ENCODE results near the gene HECTD4. TPM values are rescaled to one million over a fixed set of nuclear protein-coding genes. Genes with fewer than 3 reads are reported as not detected.
"Not testable (repeated sequence)": the region's sequence is repeated elsewhere in the genome, so short reads cannot be mapped to it uniquely, and the experiment has no call there.

The HECTD4 gene
- total and polyA plus RNA-seq, 2 donors (not counting 1 experiment from before 2014, with no cell fraction given) = 46.4 to 92.2 TPM

DNA sequence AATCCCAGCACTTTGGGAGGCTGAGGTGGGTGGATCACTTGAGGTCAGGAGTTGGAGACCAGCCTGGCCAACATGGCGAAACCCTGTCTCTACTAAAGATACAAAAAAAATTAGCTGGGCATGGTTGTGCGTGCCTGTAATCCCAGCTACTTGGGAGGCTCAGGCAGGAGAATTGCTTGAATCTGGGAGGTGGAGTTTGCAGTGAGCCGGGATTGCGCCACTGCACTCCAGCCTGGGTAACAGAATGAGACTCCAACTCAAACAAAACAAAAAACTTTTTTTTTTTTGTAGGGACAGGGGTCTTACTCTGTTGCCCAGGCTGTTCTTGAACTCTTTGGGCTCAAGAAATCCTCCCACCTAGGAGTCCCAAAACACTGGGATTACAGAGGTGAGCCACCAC is 33.2 kb upstream of the HECTD4 start:
- POLR2A ChIA-PET; ATAC-seq (ENCODE audit: low read depth): not testable (repeated sequence)
- CTCF ChIA-PET = interaction anchor here (0.6 kb wide), 1 partner anchor 190 kb away, joined by 3 read pairs; no protein-coding TSS in a partner anchor

DNA sequence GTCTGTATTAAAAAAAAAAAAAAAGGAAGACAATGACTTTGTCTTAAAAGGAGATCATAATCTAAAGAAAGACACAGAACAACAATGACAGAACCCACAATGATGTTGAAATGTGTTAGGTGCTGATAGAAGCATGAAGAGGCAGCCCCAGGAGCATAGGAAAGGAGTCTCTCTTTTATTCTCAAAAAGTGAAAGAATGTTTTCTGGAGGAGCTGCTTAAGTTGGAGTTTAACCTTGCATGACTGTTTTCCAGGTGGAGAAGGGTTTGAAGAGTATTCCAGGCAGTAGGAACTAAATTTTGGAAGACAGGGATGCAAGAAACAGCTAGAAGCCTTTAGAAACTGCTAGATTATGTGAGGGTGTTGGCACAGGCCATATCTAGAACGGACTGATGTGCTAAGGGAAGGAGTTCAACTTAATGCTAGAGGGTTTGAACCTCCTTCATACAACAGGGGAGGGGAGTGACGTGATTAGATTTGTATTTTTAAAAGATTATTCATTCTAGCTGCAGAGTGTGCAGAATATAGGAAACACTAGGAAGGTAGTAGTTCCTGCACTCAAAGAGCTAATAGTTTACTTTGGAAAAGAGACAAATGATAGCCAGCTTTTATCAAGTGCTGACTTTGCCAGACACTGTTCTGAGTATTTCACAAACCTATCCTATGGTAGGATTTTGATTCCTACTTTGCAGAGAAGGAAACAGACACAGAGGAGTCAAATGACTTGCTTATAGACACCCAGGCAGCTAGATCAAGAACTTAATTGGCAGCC is 31.8 kb upstream of the HECTD4 start:
- Histone ChIP-seq H3K9me3 (ENCODE audit: control extremely low read depth in 1 of 3, control insufficient read depth in 2 of 3, insufficient read depth in 1 of 3, low read length in 2 of 3) (no peaks in the 10 kb centered on the region), H3K4me3 (ENCODE audit: control extremely low read depth in 1 of 5, extremely low read depth in 1 of 5, insufficient read depth in 1 of 5, low read depth in 2 of 5, low read length in 4 of 5) (no peak overlapping the region), H3K79me2 (ENCODE audit: control insufficient read depth, insufficient read depth, low read length) (peaks cover 15% of the 10 kb centered on the region), H4K20me1 (ENCODE audit: control insufficient read depth, insufficient read depth, low read length, poor library complexity, severe bottlenecking) (no peaks in the 10 kb centered on the region), H3K9ac (ENCODE audit: low read length) (no peak overlapping the region), H3K27me3 (replicated peaks in 1 of 4; ENCODE audit: control extremely low read depth in 1 of 4, control insufficient read depth in 3 of 4, insufficient read depth in 4 of 4, low read length in 3 of 4) (no peaks in the 10 kb centered on the region), H3K4me2 (replicated peaks; ENCODE audit: low read depth, low read length, poor library complexity, severe bottlenecking) (no peak overlapping the region), H2AFZ (ENCODE audit: insufficient read depth, low read depth, low read length, poor library complexity, severe bottlenecking) (no peak overlapping the region), H3K27ac (ENCODE audit: low read length in 2 of 2) (no peak overlapping the region), H3K36me3 (replicated peaks in 1 of 2; ENCODE audit: control extremely low read depth in 1 of 2, control insufficient read depth in 1 of 2, extremely low read depth in 1 of 2, insufficient read depth in 2 of 2, low read length in 1 of 2) (no peaks in the 10 kb centered on the region), H3K4me1 (ENCODE audit: control insufficient read depth in 2 of 2, insufficient read depth in 2 of 2, low read length in 2 of 2) (peaks cover 3 to 10% of the 10 kb centered on the region in 2 donors)
- no CpG with 5 or more reads among the region's 2 CpGs for WGBS (ENCODE audit: insufficient coverage)
- POLR2A ChIA-PET = interaction anchor here (0.7 kb wide), 1 partner anchor 707 kb away, joined by 5 read pairs; no protein-coding TSS in a partner anchor
- no peaks in the 10 kb centered on the region for H3K9me3 Mint-ChIP-seq (ENCODE audit: insufficient read depth)
- peaks cover 14% of the 10 kb centered on the region for H3K4me1 Mint-ChIP-seq
- CTCF ChIA-PET = interaction anchor here (0.7 to 1.2 kb wide), 3 partner anchors 22 to 740 kb away, joined by 3 read pairs; no protein-coding TSS in a partner anchor
- H3K27ac Mint-ChIP-seq = no peak overlapping the region
- no peaks in the 10 kb centered on the region for H3K27me3 Mint-ChIP-seq
- intact Hi-C loops (cut with micrococcal nuclease) = loop anchor here (10.0 kb wide), 1 partner anchor 729 kb away; the partner anchor contains the start of genes ACAD10 and BRAP
- no peak for ATAC-seq (ENCODE audit: low read depth)
- no peak for TF ChIP-seq EZH2 (IDR thresholded peaks at IDR 0.05; ENCODE audit: borderline replicate concordance, insufficient read depth, low read depth, low read length, poor library complexity, severe bottlenecking)
- TF ChIP-seq, protein P1, sequence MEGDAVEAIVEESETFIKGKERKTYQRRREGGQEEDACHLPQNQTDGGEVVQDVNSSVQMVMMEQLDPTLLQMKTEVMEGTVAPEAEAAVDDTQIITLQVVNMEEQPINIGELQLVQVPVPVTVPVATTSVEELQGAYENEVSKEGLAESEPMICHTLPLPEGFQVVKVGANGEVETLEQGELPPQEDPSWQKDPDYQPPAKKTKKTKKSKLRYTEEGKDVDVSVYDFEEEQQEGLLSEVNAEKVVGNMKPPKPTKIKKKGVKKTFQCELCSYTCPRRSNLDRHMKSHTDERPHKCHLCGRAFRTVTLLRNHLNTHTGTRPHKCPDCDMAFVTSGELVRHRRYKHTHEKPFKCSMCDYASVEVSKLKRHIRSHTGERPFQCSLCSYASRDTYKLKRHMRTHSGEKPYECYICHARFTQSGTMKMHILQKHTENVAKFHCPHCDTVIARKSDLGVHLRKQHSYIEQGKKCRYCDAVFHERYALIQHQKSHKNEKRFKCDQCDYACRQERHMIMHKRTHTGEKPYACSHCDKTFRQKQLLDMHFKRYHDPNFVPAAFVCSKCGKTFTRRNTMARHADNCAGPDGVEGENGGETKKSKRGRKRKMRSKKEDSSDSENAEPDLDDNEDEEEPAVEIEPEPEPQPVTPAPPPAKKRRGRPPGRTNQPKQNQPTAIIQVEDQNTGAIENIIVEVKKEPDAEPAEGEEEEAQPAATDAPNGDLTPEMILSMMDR (IDR thresholded peaks at IDR 0.05) = no peak
- H3K4me3 Mint-ChIP-seq = no peak overlapping the region
- DNase-seq = no peak

More for the DNA sequence above, 33.2 kb upstream of the HECTD4 start:
- not testable (repeated sequence) for H3K27me3 Mint-ChIP-seq; H3K9me3 ChIP-seq (ENCODE audit: control extremely low read depth in 1 of 3, control insufficient read depth in 2 of 3, insufficient read depth in 1 of 3, low read length in 2 of 3); DNase-seq; H2AFZ ChIP-seq (ENCODE audit: insufficient read depth, low read depth, low read length, poor library complexity, severe bottlenecking); H3K4me3 ChIP-seq (ENCODE audit: control extremely low read depth in 1 of 5, extremely low read depth in 1 of 5, insufficient read depth in 1 of 5, low read depth in 2 of 5, low read length in 4 of 5); H4K20me1 ChIP-seq (ENCODE audit: control insufficient read depth, insufficient read depth, low read length, poor library complexity, severe bottlenecking); H3K36me3 ChIP-seq (replicated peaks in 1 of 2; ENCODE audit: control extremely low read depth in 1 of 2, control insufficient read depth in 1 of 2, extremely low read depth in 1 of 2, insufficient read depth in 2 of 2, low read length in 1 of 2); H3K4me2 ChIP-seq (replicated peaks; ENCODE audit: low read depth, low read length, poor library complexity, severe bottlenecking); H3K27me3 ChIP-seq (replicated peaks in 1 of 4; ENCODE audit: control extremely low read depth in 1 of 4, control insufficient read depth in 3 of 4, insufficient read depth in 4 of 4, low read length in 3 of 4); H3K9me3 Mint-ChIP-seq (ENCODE audit: insufficient read depth); H3K4me3 Mint-ChIP-seq; H3K27ac ChIP-seq (ENCODE audit: low read length in 2 of 2); H3K27ac Mint-ChIP-seq; H3K9ac ChIP-seq (ENCODE audit: low read length)
- peaks cover 16% of the 10 kb centered on the region for H3K4me1 Mint-ChIP-seq
- peaks cover 12 to 18% of the 10 kb centered on the region in 2 donors for H3K4me1 ChIP-seq (ENCODE audit: control insufficient read depth in 2 of 2, insufficient read depth in 2 of 2, low read length in 2 of 2)
- no CpG with 5 or more reads among the region's 4 CpGs for WGBS (ENCODE audit: insufficient coverage)
- H3K79me2 ChIP-seq (ENCODE audit: control insufficient read depth, insufficient read depth, low read length) = peaks cover 27% of the 10 kb centered on the region
- intact Hi-C loops (cut with micrococcal nuclease) = loop anchor here (5.0 to 10.0 kb wide), 2 partner anchors 573 to 731 kb away; partner anchors contain the start of genes ACAD10, BRAP and MAPKAPK5

Data from B cell (primary cell).